NCI-H2029 treated with DMSO at 0.1 percent for 48 hours (cell line): ENCODE results near the gene ATP11A.
A peak's percentile ranks its signal among the peaks of the same experiment; 100 is the strongest.
"Not testable (repeated sequence)": the region's sequence is repeated elsewhere in the genome, so short reads cannot be mapped to it uniquely, and the experiment has no call there.

Experiments used
- DNase-seq: peaks from one replicate; lab custom pipeline; 2025; lab: John Stamatoyannopoulos, UW

ATP11A gene

DNA sequence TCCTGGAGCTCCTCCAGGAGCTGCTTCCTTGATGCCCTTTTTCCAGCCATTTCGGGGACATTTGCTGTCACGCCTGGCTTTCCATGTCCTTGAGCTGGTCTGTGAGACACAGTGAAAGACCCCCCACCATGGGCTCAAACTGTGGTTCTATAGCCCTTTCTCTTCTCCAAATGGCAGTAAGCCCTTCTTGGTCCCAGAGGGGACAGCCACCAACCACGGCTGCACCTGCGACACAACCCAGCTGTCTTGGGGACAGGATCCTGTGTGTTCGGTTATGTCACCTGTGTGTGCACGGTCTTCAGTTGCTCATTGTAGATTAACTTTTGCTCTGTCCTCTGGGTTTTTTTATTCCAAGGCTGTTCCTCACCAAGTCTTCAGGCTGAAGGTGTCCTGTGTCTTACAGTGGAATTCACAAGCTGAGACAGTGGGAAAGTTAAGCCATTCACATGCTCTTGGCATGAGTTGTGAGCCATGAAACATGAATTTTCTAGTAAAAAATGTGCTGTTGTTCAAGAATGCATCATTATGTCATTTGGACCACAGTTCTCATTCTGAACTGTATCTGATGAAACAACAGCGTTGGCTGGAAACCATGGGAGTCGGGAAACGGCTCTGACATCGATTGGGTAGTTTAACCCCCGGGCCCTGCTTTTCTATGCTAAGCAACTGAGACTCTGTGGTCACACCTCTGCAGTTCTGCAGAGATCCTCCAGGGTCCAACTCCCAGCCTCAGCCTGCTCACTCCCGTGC lies 149.7 kb downstream of the ATP11A start:
- no peak for DNase-seq

DNA sequence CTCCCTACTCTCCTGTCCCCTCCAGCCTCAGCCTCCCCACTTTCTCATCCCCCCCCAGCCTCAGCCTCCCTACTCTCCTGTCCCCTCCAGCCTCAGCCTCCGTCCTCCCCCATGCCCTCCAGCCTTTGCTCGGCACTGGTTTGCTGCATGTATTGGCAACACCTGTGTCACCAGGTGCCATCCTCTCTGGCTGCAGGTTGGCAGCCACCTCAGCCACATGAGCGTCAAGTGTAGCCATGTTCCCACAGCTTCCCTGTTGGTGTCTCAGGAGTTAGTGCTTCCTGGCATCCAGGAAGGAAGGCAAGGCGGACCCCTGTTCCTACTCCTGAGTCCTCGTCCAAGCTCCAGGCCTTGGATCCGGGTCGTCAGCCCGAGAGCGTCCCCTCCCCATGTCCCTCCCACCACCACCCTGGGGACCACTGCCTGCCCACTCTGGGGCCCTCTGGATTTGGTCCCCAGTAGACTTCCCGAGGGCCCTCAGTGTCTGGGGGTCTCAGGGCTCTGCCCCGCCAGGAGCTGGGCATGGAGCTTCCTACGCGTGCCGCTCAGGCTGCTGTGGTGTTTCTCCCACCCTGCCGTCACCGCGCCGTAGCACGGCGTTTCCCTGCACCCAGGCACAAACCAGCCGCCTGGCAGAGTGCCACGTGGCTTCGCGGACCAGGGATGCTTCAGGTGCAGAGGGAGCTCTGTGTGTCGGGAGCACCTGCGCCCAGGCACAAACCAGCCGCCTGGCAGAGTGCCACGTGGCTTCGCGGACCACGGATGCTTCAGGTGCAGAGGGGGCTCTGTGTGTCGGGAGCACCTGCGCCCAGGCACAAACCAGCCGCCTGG lies 150.8 kb downstream of the ATP11A start:
- no peak for DNase-seq

DNA sequence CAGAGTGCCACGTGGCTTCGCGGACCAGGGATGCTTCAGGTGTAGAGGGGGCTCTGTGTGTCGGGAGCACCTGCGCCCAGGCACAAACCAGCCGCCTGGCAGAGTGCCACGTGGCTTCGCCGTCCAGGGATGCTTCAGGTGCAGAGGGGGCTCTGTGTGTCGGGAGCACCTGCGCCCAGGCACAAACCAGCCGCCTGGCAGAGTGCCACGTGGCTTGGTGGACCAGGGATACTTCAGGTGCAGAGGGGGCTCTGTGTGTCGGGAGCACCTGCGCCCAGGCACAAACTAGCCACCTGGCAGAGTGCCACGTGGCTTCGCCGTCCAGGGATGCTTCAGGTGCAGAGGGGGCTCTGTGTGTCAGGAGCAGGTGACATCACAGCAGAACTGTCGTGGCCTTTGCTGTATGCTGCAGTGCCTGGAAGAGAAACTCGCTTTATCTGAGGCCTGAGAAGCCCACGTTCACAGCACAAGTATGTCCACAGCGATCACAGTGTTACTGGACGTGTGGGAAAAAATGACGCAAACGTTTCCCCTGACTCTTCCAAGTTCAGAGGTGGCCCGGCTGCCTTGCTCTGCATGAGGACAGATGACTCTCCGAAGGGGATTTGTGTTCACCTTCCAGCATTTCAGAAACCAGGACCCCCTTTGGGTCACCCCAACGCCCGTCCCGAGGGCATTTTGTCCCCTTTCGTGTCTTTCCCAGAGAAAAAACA lies 151.6 kb downstream of the ATP11A start:
- DNase-seq, result not testable (repeated sequence)

DNA sequence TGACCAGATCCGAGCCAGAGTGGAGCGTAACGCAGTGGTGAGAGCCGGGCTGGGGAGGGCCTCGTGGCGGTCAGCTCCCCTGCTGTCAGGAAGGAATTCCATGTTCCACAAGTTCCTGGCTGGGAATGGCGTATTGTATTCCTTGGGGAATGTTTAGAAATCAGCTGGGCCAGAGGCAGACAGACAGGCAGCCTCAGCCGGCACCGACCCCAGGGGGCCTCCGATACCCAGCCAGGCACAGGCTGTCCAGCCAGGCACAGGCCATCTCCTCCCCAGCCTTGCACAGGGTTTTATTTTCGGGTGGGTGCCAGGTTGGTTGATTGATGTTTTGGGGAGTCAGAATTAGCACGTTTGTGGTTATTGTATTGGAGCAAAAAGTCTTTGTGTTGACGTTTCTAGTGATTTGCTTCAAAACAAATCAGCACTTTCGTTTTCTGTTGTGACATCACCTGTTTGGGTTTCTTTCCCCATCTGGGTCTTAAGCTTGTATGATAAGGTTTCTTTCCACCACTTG lies 152.6 kb downstream of the ATP11A start:
- DNase-seq, result no peak

DNA sequence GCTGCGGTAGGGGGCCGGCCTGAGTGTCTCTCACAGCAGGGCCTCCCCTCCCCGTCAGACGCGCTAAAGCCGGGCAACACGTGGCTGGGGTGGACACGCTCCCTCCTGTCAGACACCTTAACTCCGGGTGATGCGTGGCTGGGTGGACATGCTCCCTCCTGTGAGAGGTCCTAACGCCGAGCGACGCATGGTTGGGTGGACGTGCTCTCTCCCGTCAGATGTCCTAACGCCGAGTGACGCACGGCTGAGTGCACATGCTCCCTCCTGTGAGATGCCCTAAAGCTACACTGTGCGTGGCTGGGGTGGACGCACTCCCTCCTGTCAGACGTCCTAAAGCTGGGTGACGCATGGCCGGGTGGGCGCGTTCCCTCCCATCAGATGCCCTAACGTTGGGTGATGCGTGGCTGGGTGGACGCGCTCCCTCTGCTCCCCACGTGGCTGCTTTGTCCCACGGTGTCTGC lies 153.1 kb downstream of the ATP11A start:
- DNase-seq, result no peak

DNA sequence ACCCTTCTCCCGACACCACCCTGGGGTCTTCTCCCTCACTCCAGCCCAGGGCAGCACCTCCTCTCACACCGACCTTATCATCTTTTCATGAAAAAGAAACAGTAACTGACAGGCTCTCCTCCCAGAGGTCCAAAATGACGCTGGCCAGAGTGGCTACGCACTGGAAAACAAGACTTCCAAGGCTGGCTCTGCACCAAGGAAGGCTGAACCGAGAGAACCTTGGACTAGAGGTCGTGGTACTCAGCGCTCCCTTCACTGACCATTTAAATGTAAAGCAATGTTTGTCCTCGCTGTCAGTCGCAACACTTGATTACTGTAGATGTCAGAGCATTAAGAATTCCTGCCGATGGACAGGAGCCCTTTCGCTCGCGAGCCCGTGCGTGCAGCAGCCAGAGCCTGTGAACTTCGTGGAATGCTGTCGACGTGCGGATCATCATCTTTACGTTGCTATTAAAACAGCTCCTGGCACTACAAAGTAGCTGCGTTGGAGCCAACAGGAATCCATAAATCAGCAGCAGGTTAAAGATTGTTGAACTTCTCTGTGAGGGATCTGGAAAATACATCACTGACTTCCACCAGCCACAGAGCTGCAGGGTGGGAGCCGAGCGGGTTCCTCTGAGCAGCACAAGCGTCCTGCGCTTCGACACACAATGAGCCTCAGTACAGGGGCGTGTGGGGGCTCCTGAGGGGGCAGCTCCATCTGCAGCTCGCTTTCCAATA lies 153.7 kb downstream of the ATP11A start:
- DNase-seq, result no peak

DNA sequence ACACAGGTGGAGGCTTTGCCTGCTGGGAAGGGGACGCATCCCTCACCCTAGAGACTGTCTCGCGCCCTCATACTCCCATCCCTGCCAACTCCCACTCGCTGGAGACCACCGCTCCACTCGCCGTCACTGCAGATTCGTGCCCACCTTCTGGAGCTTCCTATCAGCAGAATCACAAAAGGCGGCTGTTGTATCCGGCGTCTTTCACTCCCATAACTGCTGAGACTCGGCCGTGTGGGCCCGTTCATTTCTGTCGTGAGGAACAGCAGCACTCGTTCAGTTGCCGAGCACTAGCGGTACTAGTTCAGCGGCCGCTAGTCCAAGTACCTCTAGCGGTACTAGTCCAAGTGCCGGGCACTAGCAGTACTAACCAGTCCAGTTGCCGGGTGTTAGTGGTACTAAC lies 154.6 kb downstream of the ATP11A start:
- no peak for DNase-seq

DNA sequence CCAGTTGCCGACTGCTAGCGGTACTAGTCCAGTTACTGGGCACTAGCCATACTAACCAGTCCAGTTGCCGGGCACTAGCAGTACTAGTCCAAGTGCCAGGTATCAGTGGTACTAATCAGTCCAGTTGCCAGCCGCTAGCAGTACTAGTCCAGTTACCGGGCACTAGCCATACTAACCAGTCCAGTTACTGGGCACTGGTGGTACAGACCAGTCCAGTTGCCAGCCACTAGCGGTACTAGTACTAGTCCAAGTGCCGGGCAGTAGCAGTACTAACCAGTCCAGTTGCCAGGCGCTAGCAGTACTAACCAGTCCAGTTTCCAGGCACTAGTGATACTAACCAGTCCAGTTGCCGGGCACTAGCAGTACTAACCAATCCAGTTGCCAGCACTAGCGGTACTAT lies 155.0 kb downstream of the ATP11A start:
- no peak for DNase-seq

DNA sequence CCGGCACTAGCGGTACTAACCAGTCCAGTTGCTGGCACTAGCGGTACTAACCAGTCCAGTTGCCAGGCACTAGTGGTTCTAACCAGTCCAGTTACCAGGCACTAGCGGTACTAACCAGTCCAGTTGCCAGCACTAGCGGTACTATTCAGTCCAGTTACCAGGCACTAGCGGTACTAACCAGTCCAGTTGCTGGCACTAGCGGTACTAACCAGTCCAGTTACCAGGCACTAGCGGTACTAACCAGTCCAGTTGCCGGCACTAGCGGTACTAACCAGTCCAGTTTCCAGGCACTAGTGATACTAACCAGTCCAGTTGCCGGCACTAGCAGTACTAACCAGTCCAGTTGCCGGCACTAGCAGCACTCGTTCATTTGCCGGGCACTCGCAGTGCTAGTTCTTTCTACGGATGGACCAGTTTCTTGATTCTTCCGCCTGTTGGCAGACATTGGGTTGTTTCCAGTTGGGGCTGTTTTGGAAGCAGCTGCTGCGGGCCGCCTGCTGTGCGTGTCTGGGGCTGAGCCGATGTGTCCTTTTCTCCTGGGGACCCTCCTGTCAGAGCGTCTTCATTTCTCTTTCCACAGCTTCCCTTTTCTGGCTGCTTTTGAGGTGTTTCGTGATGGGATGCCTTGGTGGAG lies 155.8 kb downstream of the ATP11A start:
- no peak for DNase-seq

DNA sequence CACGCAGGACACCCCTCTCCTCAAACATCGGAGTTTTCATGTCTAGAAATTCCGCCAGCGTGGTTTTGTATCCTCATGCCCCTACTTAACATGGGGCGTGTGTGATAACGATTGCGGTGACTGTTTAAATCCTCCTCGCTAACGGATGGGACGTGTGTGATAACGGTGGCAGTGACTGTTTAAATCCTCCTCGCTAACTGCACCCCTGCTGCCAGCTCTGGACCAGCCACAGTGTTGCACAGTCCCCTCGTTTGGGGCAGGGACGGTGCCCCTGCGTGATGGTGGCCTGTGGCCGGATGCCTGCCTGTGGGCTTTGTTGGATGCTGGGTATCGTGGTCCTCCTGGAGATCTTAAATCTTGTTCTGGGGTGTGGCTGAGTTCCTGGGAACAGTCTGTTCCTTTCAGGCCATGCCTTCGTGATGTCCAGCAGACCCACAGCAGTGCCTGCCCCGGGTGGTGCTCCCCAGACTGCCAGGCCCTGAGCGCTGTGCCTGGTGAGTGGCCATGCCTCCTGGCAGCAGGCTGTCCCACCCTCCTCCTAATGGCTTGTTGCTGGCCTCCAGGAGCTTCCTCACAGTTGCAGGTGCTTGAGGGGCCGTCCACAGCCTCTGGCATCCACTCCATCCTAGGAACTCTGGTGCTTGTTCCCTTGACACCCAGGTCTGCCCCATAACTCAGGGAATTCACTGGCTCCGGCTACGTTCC lies 156.7 kb downstream of the ATP11A start:
- no peak for DNase-seq

DNA sequence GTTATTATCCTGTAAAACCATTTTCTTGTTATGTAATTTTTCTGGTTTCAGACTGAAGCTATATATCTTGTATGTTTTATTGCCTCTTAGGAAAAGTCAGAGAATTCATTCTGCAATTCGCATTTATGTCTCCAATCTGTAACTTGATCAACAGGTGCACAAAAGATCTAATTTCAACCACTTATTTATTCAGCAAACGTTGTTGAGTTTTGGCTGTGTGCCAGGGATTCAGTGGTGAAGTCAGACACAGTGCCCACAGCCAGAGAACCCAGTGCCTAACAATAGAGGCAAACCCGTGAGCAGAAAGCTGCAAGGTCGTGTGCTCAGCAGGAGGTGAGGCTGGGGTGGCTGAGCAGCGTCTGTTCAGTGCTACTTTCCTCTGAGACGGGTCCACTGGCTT lies 159.7 kb downstream of the ATP11A start:
- peak; percentile 88 for DNase-seq

DNA sequence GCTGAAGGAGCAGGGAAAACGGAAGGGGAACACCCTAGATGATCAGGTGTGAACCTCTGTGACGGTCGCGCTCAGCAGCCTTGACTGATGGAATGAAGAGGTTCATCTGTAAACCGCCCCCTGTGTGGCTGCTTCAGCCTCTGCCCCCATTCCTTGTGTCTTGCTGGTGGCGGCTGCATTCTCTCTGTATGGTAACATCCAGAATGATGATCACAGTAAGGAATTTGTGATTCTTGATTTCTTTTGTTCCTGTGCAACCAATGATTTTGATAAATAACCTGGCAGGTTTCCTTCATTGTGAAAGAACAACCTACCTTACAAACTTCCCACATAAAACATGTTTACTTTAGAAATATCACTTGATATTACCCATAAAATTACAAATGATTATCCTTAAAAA lies 160.4 kb downstream of the ATP11A start:
- no peak for DNase-seq

DNA sequence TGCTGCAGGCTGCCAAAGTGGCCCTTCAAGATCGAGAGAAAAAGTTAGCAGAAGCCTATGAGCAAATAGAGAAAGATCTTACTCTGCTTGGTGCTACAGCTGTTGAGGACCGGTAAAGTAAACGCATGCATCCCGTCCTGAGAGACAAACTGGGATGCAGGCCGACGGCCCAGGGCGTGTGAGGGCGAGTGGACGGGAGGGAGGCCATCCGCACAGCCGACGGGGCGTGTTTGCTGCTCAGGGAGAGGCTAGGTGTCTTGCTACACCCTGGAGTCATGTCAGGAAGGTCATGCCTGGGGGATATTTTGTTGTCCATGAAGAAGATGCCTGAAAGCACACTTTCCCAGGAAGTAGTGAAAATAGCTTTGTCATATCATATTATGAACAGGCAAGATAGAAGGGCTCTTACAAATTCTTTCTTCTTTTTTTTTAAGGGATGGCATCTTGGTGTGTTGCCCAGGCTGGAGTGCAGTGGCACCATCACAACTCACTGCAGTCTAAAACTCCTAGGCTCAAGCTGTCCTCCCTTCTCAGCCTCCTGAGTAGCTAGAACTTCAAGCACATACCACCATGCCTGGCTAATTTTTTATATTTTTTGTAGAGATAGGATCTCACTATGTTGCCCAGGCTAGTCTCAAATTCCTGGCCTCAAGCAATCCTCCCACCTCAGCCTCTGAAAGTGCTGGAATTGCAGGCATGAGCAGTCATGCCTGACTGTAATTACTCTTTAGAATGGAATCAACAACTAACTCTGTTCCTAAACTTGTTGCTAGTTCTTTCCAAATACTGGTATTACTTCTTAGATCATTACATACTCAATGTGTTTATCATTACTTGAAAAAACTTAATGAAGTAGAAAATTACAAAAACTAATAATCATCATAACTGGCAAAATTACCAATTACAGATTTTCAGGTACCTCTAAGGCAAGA lies 161.5 kb downstream of the ATP11A start:
- DNase-seq, result no peak

DNA sequence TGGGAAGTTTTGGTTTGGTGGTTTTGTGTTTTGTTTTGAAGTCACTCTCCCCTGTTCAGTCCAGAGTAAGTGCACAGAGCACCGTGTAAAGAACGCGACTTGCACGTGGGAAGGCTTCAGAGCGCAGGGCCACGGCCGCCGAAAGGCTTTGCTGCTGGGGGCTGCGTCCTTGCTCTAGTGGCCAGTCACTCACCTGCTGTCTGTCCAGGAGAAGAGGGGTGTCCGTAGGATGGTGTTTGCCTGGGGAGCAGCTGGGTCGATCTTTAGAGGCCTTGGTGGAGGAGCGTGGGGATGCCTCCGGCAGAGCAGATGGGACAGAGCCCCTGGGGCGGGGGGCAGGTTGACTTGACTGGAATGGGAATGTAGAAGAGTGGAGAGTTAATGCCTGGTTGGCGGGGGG lies 162.6 kb downstream of the ATP11A start:
- DNase-seq, result no peak

DNA sequence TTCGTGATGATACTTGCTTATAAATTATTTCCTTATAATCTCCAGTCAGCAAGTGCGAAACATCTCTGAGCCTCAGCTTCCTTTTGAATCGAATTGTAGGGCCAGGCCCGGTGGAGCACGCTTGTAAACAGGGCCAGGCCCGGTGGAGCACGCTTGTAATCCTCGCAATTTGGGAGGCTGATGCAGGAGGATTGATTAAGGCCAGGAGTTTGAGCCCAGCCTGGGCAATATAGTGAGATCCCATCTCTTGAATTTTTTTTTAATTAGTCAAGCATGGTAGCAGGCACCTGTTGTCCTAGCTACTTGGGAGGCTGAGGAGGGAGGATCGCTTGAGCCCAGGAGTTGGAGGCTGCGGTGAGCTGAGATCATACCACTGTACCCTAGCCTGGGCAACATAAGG lies 163.0 kb downstream of the ATP11A start:
- DNase-seq, result no peak

DNA sequence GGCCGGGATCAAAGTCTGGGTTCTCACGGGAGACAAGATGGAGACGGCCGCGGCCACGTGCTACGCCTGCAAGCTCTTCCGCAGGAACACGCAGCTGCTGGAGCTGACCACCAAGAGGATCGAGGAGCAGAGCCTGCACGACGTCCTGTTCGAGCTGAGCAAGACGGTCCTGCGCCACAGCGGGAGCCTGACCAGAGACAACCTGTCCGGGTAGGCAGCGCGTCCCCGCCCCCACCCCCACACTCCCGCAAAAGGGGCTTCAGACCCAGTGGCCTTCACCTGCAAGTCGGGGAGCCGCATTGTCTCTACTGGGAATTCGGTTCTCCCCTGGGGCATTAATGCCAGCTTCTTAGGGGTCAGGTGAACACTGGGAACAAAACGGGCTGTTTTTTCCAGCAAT lies 164.5 kb downstream of the ATP11A start:
- DNase-seq, result no peak

DNA sequence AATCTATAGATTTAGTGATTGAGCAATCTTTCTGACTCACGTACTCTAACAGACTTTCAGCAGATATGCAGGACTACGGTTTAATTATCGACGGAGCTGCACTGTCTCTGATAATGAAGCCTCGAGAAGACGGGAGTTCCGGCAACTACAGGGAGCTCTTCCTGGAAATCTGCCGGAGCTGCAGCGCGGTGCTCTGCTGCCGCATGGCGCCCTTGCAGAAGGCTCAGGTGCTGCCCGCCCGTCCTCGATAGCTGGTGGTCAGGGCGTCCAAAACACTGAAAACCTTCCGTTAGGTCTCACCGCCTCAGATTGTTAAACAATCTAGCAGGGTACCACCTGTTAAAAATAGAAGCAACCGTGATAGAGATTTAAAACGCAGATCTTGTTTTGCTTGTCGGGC lies 166.0 kb downstream of the ATP11A start:
- DNase-seq, result no peak

DNA sequence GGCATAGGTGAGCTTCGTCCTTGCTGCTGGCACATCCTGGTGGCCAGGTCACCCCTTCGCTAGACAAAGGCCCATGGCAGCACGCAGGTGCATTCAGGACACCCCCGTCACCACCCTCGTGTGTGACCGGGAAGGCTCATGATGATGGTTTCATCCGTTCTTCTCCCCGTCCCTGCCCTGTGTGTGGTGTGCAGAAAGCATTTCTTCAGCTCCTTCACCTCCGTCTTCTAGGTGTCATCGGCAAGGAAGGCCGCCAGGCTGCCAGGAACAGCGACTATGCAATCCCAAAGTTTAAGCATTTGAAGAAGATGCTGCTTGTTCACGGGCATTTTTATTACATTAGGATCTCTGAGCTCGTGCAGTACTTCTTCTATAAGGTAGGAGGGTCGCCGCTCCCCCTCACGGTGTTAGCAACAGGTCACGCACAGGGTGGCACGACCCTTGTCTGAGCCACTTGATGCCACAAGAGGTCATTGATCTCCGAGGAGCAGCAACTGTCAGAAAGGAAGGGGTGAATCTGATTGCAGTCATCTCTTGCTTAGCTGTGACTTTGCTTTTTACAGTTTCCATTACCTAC lies 168.2 kb downstream of the ATP11A start:
- DNase-seq, result no peak

DNA sequence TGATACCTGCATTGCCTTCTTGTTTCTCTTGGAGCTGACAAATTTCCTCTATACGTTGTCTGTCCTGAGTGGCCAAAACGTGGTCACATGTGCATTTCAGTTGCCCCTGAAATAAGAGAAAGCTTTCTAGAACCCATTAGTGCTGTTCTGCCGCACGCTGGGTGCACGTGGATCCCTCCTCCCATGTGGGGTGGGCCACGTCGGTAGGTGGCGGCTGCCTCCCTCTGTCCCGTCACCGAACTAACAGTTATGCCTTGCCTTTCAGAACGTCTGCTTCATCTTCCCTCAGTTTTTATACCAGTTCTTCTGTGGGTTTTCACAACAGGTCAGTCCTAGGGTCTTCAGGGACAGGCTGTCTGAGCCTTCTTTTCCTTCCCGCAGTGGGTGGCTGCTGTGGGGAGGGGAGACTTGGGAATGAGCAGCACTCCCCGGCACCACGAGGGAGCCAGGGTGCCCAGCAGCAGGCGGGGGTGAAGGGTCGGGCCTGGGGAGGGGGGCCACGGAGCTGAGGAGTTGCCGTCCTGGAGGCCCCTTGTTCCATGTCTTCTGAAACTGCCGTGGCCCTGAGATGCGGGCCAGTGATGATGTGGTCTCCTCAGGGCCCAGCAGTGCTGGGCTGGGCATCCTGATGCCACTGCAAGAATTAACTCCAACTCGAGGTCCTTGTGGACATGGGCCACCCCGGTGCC lies 169.4 kb downstream of the ATP11A start:
- DNase-seq, result no peak
